ENCODE results near the gene INTS11. TPM values are rescaled to one million over a fixed set of nuclear protein-coding genes. Genes with fewer than 3 reads are reported as not detected.

Gene INTS11
- total RNA-seq, 2 donors from 2014 or later, result 80.6 to 94.2 TPM

GRCh38 chr1:1332774-1333480, 8.5 kb upstream of the INTS11 start:
- peak; percentile 60 for ATAC-seq
- intact Hi-C loops (cut with DNase I, micrococcal nuclease), result no loop called here
- peak in 1 of 2 donors; percentile 63 for DNase-seq

- ATAC-seq (no peak), DNase-seq (no peak)
- intact Hi-C loops (cut with DNase I, micrococcal nuclease), result no loop called here
These were observed 7.7 kb upstream of the INTS11 start for GRCh38 chr1:1332031-1332755.

GRCh38 chr1:1331068-1331965, 6.9 kb upstream of the INTS11 start, which contains the start of gene TAS1R3:
TSS of gene TAS1R3 (plus strand) at chr1:1331280. CDS start at chr1:1331346, 66 bp downstream.
- DNase-seq (peak in 1 of 2 donors; percentile 44), ATAC-seq (peak; percentile 7)
- intact Hi-C loops (cut with DNase I, micrococcal nuclease), result no loop called here

- no peak for DNase-seq
- no peak for ATAC-seq
These were observed 6.1 kb upstream of the INTS11 start for GRCh38 chr1:1330366-1331067.

GRCh38 chr1:1329304-1330210, 5.1 kb upstream of the INTS11 start:
- no peak for DNase-seq
- intact Hi-C loops (cut with DNase I, micrococcal nuclease), result no loop called here
- ATAC-seq, result no peak

More at GRCh38 chr1:1330366-1331067, 6.1 kb upstream of the INTS11 start:
- intact Hi-C loops (cut with DNase I, micrococcal nuclease), result no loop called here

- ATAC-seq (no peak), DNase-seq (no peak)
- intact Hi-C loops (cut with DNase I, micrococcal nuclease), result no loop called here
These were observed 3.8 kb upstream of the INTS11 start for GRCh38 chr1:1328254-1328653.

GRCh38 chr1:1327291-1327690, 2.8 kb upstream of the INTS11 start:
- DNase-seq (no peak), ATAC-seq (no peak)
- intact Hi-C loops (cut with DNase I, micrococcal nuclease), result no loop called here

- ATAC-seq (no peak), DNase-seq (no peak)
- intact Hi-C loops (cut with DNase I, micrococcal nuclease), result no loop called here
These were observed 1.7 kb upstream of the INTS11 start for GRCh38 chr1:1326075-1326605.

GRCh38 chr1:1325288-1326074, 1.0 kb upstream of the INTS11 start:
- DNase-seq, result peak; percentile 71
- intact Hi-C loops (cut with DNase I, micrococcal nuclease), result no loop called here
- ATAC-seq, result peak; percentile 65

GRCh38 chr1:1324084-1324523, 356 bp downstream of the INTS11 start:
- ATAC-seq, result no peak
- DNase-seq, result no peak
- intact Hi-C loops (cut with DNase I, micrococcal nuclease), result no loop called here

- intact Hi-C loops (cut with DNase I, micrococcal nuclease), result no loop called here
- ATAC-seq (no peak), DNase-seq (no peak)
These were observed 1.5 kb downstream of the INTS11 start for GRCh38 chr1:1322952-1323351.

- intact Hi-C loops (cut with DNase I, micrococcal nuclease), result no loop called here
- DNase-seq, result no peak
- ATAC-seq, result no peak
These were observed 2.0 kb downstream of the INTS11 start for GRCh38 chr1:1322418-1322817.

GRCh38 chr1:1321477-1321876, 3.0 kb downstream of the INTS11 start:
- intact Hi-C loops (cut with DNase I, micrococcal nuclease), result no loop called here
- ATAC-seq (no peak), DNase-seq (no peak)

GRCh38 chr1:1320666-1321448, 3.6 kb downstream of the INTS11 start:
- ATAC-seq (no peak), DNase-seq (no peak)
- intact Hi-C loops (cut with DNase I, micrococcal nuclease), result no loop called here

- intact Hi-C loops (cut with DNase I, micrococcal nuclease), result no loop called here
- no peak for ATAC-seq
- DNase-seq, result no peak
These were observed 4.9 kb downstream of the INTS11 start for GRCh38 chr1:1319646-1319941.

Measured in left colon (tissue), 2 donors.